Amniotic epithelial cell (primary cell): Measurements from ENCODE around the gene YPEL2.
"Not testable (repeated sequence)": the region's sequence is repeated elsewhere in the genome, so short reads cannot be mapped to it uniquely, and the experiment has no call there.

Source experiments
- DNase-seq: peaks from one replicate; pipeline ENCODE4 v3.0.0-alpha.2; 2010; ENCODE audit warnings: low read depth

The YPEL2 gene

GRCh38 chr17:59377410-59377809, 46.0 kb downstream of the YPEL2 start:
- DNase-seq = no peak

GRCh38 chr17:59378675-59379074, 47.2 kb downstream of the YPEL2 start:
- peak; percentile 95 for DNase-seq

GRCh38 chr17:59380474-59380873, 49.0 kb downstream of the YPEL2 start:
- no peak for DNase-seq

GRCh38 chr17:59381716-59382570, 50.5 kb downstream of the YPEL2 start:
- DNase-seq = peak; percentile 70

GRCh38 chr17:59383893-59384292, 52.4 kb downstream of the YPEL2 start:
- no peak for DNase-seq

GRCh38 chr17:59387351-59388068, 56.1 kb downstream of the YPEL2 start:
- DNase-seq = no peak

- DNase-seq = no peak
Observed at GRCh38 chr17:59388069-59388556, 56.7 kb downstream of the YPEL2 start.

GRCh38 chr17:59389066-59389465, 57.6 kb downstream of the YPEL2 start:
- no peak for DNase-seq

GRCh38 chr17:59391021-59391420, 59.6 kb downstream of the YPEL2 start:
- DNase-seq = no peak

- no peak for DNase-seq
Observed at GRCh38 chr17:59392973-59393679, 61.7 kb downstream of the YPEL2 start.

- DNase-seq = not testable (repeated sequence)
Observed at GRCh38 chr17:59393742-59394410, 62.4 kb downstream of the YPEL2 start.

- DNase-seq = no peak
Observed at GRCh38 chr17:59396134-59396826, 64.8 kb downstream of the YPEL2 start.

- DNase-seq = no peak
Observed at GRCh38 chr17:59397316-59398073, 66.0 kb downstream of the YPEL2 start.

- DNase-seq = no peak
Observed at GRCh38 chr17:59399914-59400313, 68.5 kb downstream of the YPEL2 start.

- no peak for DNase-seq
Observed at GRCh38 chr17:59400858-59401257, 69.4 kb downstream of the YPEL2 start.

GRCh38 chr17:59401274-59401673, 69.8 kb downstream of the YPEL2 start:
- DNase-seq = no peak

- no peak for DNase-seq
Observed at GRCh38 chr17:59401725-59402124, 70.3 kb downstream of the YPEL2 start.

GRCh38 chr17:59402760-59403159, 71.3 kb downstream of the YPEL2 start:
- no peak for DNase-seq

- DNase-seq = no peak
Observed at GRCh38 chr17:59404471-59404870, 73.0 kb downstream of the YPEL2 start.

GRCh38 chr17:59405944-59406705, 74.7 kb downstream of the YPEL2 start:
- DNase-seq = peak; percentile 42
